A673 (cell line): ENCODE measurements around the gene LRIF1. TPM values are rescaled to one million over a fixed set of nuclear protein-coding genes. Genes with fewer than 3 reads are reported as not detected.

Experiments used
- BruUV-seq: library from RNA; stranded (reverse); fragments of 400-500 nt; replicated peaks from 2 replicates; lab custom pipeline; 2021; lab: Mats Ljungman, UMichigan
- CTCF ChIA-PET: fragments of 300-600 bp; sonication (Branson Sonifier 250); formaldehyde crosslinking; loops from one replicate; lab custom pipeline; 2022; ENCODE audit warnings: antibody characterized with exemption; lab: Charles Lee
- POLR2A ChIA-PET: fragments of 300-600 bp; sonication (Branson Sonifier 250); formaldehyde crosslinking; loops from one replicate; lab custom pipeline; 2022; ENCODE audit warnings: antibody characterized with exemption; ENCODE audit not compliant: low non-redundant PET; lab: Charles Lee
- DNase-seq: peaks from one replicate; pipeline ENCODE4 v3.0.0-alpha.2; 2015; ENCODE audit warnings: low spot score
- H3K27ac ChIP-seq: fragments of 200-600 bp; sonication (generic); 2 replicates; pipeline ENCODE4 v1.5.1; 2016; ENCODE audit warnings: mixed run types, low read depth, mild to moderate bottlenecking, mixed read lengths, antibody characterized with exemption, low read length; ENCODE audit not compliant: poor library complexity, severe bottlenecking
- H3K27me3 ChIP-seq: fragments of 200-600 bp; sonication (generic); replicated peaks from 2 replicates; pipeline ENCODE4 v1.6.1; 2017; ENCODE audit warnings: mixed run types, low read depth, mild to moderate bottlenecking, mixed read lengths, antibody characterized with exemption, low read length; ENCODE audit not compliant: insufficient read depth, poor library complexity
- H3K36me3 ChIP-seq: fragments of 200-600 bp; sonication (generic); 2 replicates; pipeline ENCODE4 v1.6.1; 2016; ENCODE audit warnings: mixed run types, mild to moderate bottlenecking, mixed read lengths, antibody characterized with exemption, low read length; ENCODE audit not compliant: insufficient read depth, poor library complexity, severe bottlenecking
- H3K4me1 ChIP-seq: fragments of 200-600 bp; sonication (generic); 2 replicates; pipeline ENCODE4 v1.6.1; 2017; ENCODE audit warnings: mixed run types, mild to moderate bottlenecking, mixed read lengths, antibody characterized with exemption, low read length; ENCODE audit not compliant: insufficient read depth, poor library complexity, severe bottlenecking
- H3K4me3 ChIP-seq: fragments of 200-600 bp; sonication (generic); 2 replicates; pipeline ENCODE4 v1.5.1; 2016; ENCODE audit warnings: low read depth, mixed run types, mild to moderate bottlenecking, mixed read lengths, low read length; ENCODE audit not compliant: poor library complexity, severe bottlenecking
- H3K9me3 ChIP-seq: fragments of 200-600 bp; sonication (generic); 2 replicates; pipeline ENCODE4 v1.6.1; 2016; ENCODE audit warnings: mixed run types, low read depth, mild to moderate bottlenecking, mixed read lengths, antibody characterized with exemption, low read length; ENCODE audit not compliant: poor library complexity, severe bottlenecking
- CTCF ChIP-seq: fragments of 300-800, 200-600 bp; sonication (generic); conservative IDR thresholded peaks from 2 replicates; pipeline ENCODE4 v1.5.1; 2017; ENCODE audit warnings: low read depth, mild to moderate bottlenecking, antibody characterized with exemption, low read length, moderate library complexity, mixed read lengths
- EZH2 ChIP-seq: fragments of 200-600 bp; sonication (generic); IDR thresholded peaks from 2 replicates; pipeline ENCODE4 v1.6.1; 2017; ENCODE audit warnings: borderline replicate concordance, low read depth, mild to moderate bottlenecking, mixed read lengths, antibody characterized with exemption, low read length; ENCODE audit not compliant: poor library complexity, severe bottlenecking
- intact Hi-C: fragments of 100-400 bp; cut with micrococcal nuclease; formaldehyde crosslinking; loops from one replicate; pipeline ENCODE4 v1.10.0; 2022; ENCODE audit not compliant: unreplicated experiment
- total RNA-seq: library from RNA; stranded (reverse); gene quantifications from 2 replicates; pipeline ENCODE4 v1.2.3, GENCODE V29; 2021

Gene LRIF1
- total RNA-seq, 1 experiment from 2014 or later, result 18.7 TPM

GRCh38 chr1:110982320-110982719, 18.6 kb upstream of the LRIF1 start:
- BruUV-seq, result no TSS peak
- H3K36me3 ChIP-seq, result no peaks in the 10 kb centered on the region
- H3K9me3 ChIP-seq, result no peaks in the 10 kb centered on the region
- H3K4me1 ChIP-seq, result no peaks in the 10 kb centered on the region
- no peaks in the 10 kb centered on the region for H3K27me3 ChIP-seq
- ChIA-PET CTCF (no interaction called here), POLR2A (no interaction called here)
- no peak overlapping the region for H3K27ac ChIP-seq
- intact Hi-C loops, result no loop called here
- DNase-seq, result no peak
- TF ChIP-seq CTCF, result no peak
- no peak for TF ChIP-seq EZH2
- H3K4me3 ChIP-seq, result no peak overlapping the region

GRCh38 chr1:110979154-110979553, 15.4 kb upstream of the LRIF1 start:
- no peaks in the 10 kb centered on the region for H3K4me1 ChIP-seq
- no peak for DNase-seq
- ChIA-PET CTCF (interaction anchor here (0.7 kb wide), 1 partner anchor 82 kb away, joined by 3 read pairs; no protein-coding TSS in a partner anchor), POLR2A (no interaction called here)
- H3K9me3 ChIP-seq, result no peaks in the 10 kb centered on the region
- H3K4me3 ChIP-seq, result no peak overlapping the region
- TF ChIP-seq CTCF, result no peak
- intact Hi-C loops, result no loop called here
- no peak overlapping the region for H3K27ac ChIP-seq
- BruUV-seq, result no TSS peak
- H3K27me3 ChIP-seq, result peaks cover 2% of the 10 kb centered on the region
- no peaks in the 10 kb centered on the region for H3K36me3 ChIP-seq

- peaks cover 6% of the 10 kb centered on the region for H3K27me3 ChIP-seq
- no TSS peak for BruUV-seq
- TF ChIP-seq CTCF, result no peak
- TF ChIP-seq EZH2, result no peak
- H3K27ac ChIP-seq, result no peak overlapping the region
- H3K9me3 ChIP-seq, result no peaks in the 10 kb centered on the region
- no peak for DNase-seq
- CTCF ChIA-PET, result no interaction called here
- POLR2A ChIA-PET, result no interaction called here
- intact Hi-C loops, result no loop called here
- no peaks in the 10 kb centered on the region for H3K36me3 ChIP-seq
- H3K4me3 ChIP-seq, result no peak overlapping the region
- H3K4me1 ChIP-seq, result no peaks in the 10 kb centered on the region
Observed at GRCh38 chr1:110976089-110976488, 12.4 kb upstream of the LRIF1 start.
